Lung (tissue), 12 donors: ENCODE measurements around the gene LHX2. TPM values are rescaled to one million over a fixed set of nuclear protein-coding genes. Genes with fewer than 3 reads are reported as not detected.

ENCODE experiments used
- ATAC-seq: fragments of 200-7000 bp; cut with Tn5 transposase; one replicate; pipeline ENCODE4 v1.9.1; 2020; ENCODE audit warnings: moderate number of reproducible peaks; ENCODE audit not compliant: insufficient read depth, low FRiP score
- DNase-seq, 3 donors: peaks; one replicate each; pipeline ENCODE4 v3.0.0-alpha.2; 2013 to 2017
- H3K27ac ChIP-seq, 2 donors: one replicate each; pipeline ENCODE4 v1.5.1; 2013; ENCODE audit warnings: mild to moderate bottlenecking in 2 of 2, moderate library complexity in 2 of 2, control low read depth in 1 of 2, inconsistent platforms in 1 of 2, low read depth in 1 of 2, low read length in 1 of 2
- H3K27me3 ChIP-seq, 3 donors: one replicate each; pipeline ENCODE4 v1.5.1; 2013; ENCODE audit warnings: low read length in 2 of 3; ENCODE audit not compliant: control insufficient read depth in 3 of 3, insufficient read depth in 3 of 3
- H3K36me3 ChIP-seq, 4 donors: one replicate each; pipeline ENCODE4 v1.5.1; 2013; ENCODE audit warnings: low read length in 4 of 4, mild to moderate bottlenecking in 1 of 4, moderate library complexity in 1 of 4; ENCODE audit not compliant: control insufficient read depth in 4 of 4, insufficient read depth in 4 of 4
- H3K4me1 ChIP-seq, 5 donors: one replicate each; pipeline ENCODE4 v1.5.1; 2013; ENCODE audit warnings: low read length in 5 of 5, mild to moderate bottlenecking in 2 of 5, moderate library complexity in 1 of 5; ENCODE audit not compliant: control insufficient read depth in 5 of 5, insufficient read depth in 5 of 5
- H3K4me3 ChIP-seq: one replicate; pipeline ENCODE4 v1.5.1; 2013; ENCODE audit warnings: mild to moderate bottlenecking, control low read depth, moderate library complexity
- H3K9ac ChIP-seq, 2 donors: one replicate each; pipeline ENCODE4 v1.5.1; 2013; ENCODE audit warnings: low read length in 2 of 2, control low read depth in 1 of 2; ENCODE audit not compliant: insufficient read depth in 1 of 2
- H3K9me3 ChIP-seq, 4 donors: one replicate each; pipeline ENCODE4 v1.5.1; 2013; ENCODE audit warnings: low read length in 3 of 4, mild to moderate bottlenecking in 1 of 4, moderate library complexity in 1 of 4; ENCODE audit not compliant: control insufficient read depth in 4 of 4, insufficient read depth in 3 of 4
- WGBS, 2 donors: extraction: QIAGEN DNeasy Blood & Tissue Kit; methylation state at CpG; one replicate each; pipeline ENCODE4 v1.1.7; 2013; 5-methylcytosine and 5-hydroxymethylcytosine counted together
- polyA plus RNA-seq, 2 donors: library from polyadenylated mRNA; stranded (reverse); fragments of 200-250 nt; gene quantifications; one replicate each; pipeline ENCODE4 v1.2.1, GENCODE V29; 2013
- total RNA-seq, 2 donors: library from RNA; depleted of rRNA in 1 of 2; stranded (reverse); fragments of >200 nt in 1 of 2; gene quantifications; one replicate each; pipeline ENCODE4 v1.2.1, GENCODE V29; 2014 to 2021
- TF ChIP-seq, protein P1 (sequence below): IDR thresholded peaks from 2 replicates; pipeline ENCODE4 v1.5.1; 2012; ENCODE audit warnings: mild to moderate bottlenecking; ENCODE audit errors: control extremely low read depth, extremely low read depth
- donor health status: control.
- donor health status: control.
- donor health status: Bipolar disorder and iron deficiency.
- donor health status: healthy.
- donor health status: DM: yes; HTN: yes; CAD: no.

LHX2 gene
- total and polyA plus RNA-seq, 4 donors = 0.07 to 0.31 TPM; not detected in 2

DNA sequence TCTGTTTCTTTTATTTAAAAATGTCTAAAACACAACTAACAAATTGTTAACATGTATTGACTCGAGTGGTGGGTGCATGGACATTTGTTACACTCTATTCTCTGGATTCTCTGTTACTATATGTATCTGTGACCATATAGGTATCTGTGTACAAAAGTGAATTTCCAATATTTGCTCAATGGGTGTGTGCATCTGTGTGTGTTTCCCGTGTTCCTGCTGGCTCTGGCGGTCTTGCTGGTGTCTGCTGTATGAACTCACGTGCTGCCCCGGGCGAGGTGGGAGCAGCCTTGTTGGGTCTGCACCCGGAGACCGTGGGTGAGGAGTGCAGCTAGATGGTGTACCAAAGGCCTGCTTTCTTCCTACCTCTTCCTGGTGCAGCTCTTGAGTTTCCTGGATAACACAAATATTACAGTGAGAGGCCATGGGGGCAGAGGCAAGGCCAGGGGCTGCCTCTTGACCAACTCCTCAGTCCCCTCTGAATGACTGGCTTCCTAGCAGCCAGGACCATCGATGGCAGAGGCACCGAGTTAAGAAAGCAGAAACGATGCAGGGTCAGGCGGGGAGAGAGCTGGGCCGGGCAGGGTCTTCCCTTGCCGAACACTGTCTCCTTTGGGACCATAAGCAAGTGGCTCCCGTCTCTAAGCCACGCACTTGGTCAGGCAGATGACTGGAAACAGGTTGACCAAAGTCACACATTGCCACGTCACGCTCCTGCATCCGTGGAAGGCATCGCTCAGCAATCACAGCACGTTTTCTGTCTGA is 49.5 kb downstream of the LHX2 start:
- DNase-seq (no peak), ATAC-seq (no peak)
- TF ChIP-seq, protein P1, sequence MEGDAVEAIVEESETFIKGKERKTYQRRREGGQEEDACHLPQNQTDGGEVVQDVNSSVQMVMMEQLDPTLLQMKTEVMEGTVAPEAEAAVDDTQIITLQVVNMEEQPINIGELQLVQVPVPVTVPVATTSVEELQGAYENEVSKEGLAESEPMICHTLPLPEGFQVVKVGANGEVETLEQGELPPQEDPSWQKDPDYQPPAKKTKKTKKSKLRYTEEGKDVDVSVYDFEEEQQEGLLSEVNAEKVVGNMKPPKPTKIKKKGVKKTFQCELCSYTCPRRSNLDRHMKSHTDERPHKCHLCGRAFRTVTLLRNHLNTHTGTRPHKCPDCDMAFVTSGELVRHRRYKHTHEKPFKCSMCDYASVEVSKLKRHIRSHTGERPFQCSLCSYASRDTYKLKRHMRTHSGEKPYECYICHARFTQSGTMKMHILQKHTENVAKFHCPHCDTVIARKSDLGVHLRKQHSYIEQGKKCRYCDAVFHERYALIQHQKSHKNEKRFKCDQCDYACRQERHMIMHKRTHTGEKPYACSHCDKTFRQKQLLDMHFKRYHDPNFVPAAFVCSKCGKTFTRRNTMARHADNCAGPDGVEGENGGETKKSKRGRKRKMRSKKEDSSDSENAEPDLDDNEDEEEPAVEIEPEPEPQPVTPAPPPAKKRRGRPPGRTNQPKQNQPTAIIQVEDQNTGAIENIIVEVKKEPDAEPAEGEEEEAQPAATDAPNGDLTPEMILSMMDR = no peak
- H3K27me3 ChIP-seq = peaks cover 0 to 14% (median 3%) of the 10 kb centered on the region in 3 donors
- no peaks in the 10 kb centered on the region for H3K36me3 ChIP-seq
- no peak overlapping the region for H3K4me3 ChIP-seq
- H3K9ac ChIP-seq = no peak overlapping the region
- H3K9me3 ChIP-seq = no peaks in the 10 kb centered on the region
- no peak overlapping the region for H3K27ac ChIP-seq
- H3K4me1 ChIP-seq = no peaks in the 10 kb centered on the region
- 78 to 84% methylated on average over 21 of the region's 21 CpGs for WGBS, 2 donors

DNA sequence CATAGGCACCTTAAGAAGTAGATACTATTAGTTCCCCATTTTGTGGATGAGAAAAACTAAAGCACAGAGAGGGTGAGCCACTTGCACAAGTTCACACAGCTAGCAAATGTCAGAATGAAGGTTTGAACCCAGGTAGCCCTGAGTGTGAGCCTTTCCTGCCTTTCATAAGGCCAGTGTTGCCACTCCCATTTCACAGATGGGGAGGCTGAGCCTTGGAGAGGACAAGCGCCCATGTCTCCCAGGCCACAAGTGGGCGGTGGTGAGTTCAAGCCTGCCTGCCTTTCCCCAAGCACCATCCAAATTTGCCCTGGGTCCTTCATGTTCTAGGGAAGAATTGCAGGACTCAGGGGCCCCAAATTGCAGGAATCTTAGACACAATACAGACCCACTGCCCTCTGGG is 50.6 kb downstream of the LHX2 start:
- no peak for ATAC-seq
- Histone ChIP-seq H3K4me1 (no peaks in the 10 kb centered on the region), H3K9ac (no peak overlapping the region), H3K27ac (no peak overlapping the region), H3K36me3 (no peaks in the 10 kb centered on the region), H3K27me3 (peaks cover 0 to 11% (median 3%) of the 10 kb centered on the region in 3 donors), H3K9me3 (no peaks in the 10 kb centered on the region), H3K4me3 (no peak overlapping the region)
- WGBS, 2 donors = 87 to 94% methylated on average over 2 of the region's 2 CpGs
- TF ChIP-seq, protein P1 = no peak
- no peak for DNase-seq

DNA sequence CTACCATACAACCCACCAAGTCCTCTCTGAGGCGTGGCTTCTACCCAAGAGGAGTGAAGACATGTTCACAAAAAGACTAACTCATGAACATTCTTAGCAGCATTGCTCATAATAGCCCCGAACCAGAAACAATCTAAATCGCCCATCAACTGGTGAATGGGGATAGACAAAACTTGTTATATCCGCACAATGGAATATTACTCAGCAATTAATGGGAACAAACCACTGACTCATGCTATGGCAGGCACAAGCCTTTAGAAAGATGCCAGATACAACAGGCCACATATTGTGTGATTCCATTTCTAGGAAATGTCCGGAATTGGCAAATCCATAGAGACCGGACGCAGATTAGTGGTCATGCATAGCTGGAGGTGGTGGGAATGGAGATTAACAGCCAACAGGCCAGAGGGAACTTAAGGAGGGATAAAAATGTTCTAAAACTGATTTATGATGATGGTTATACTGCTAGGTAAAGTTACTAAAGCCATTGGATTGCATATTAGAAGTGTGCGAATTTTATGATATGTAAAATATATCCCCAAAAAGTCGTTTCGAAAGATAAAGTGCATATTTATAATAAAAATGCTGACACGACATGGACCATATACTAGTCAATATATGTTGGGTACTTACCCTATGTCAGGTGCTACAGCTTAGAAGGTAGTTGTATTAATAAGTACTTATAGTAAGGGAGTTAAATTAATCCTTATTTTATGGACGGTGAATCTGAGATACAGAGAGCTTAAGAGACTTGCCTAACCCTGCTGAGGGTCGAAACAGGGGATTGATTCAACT is 55.4 kb downstream of the LHX2 start:
- H3K27ac ChIP-seq = no peak overlapping the region
- no peak for DNase-seq
- H3K4me3 ChIP-seq = no peak overlapping the region
- TF ChIP-seq, protein P1 = no peak
- H3K27me3 ChIP-seq = peaks cover 0 to 6% (median 0%) of the 10 kb centered on the region in 3 donors
- WGBS, 2 donors = 90 to 94% methylated on average over 13 of the region's 13 CpGs
- H3K4me1 ChIP-seq = no peaks in the 10 kb centered on the region
- peaks cover 0 to 6% (median 1%) of the 10 kb centered on the region in 4 donors for H3K9me3 ChIP-seq
- H3K36me3 ChIP-seq = no peaks in the 10 kb centered on the region
- no peak for ATAC-seq
- H3K9ac ChIP-seq = no peak overlapping the region
